SJSA1 (cell line): Measurements from ENCODE around the gene METTL16. TPM values are rescaled to one million over a fixed set of nuclear protein-coding genes. Genes with fewer than 3 reads are reported as not detected.

Experiments used
- DNase-seq, 2 experiments: peaks; one replicate each; pipeline ENCODE4 v3.0.0-alpha.2; 2015 to 2020; ENCODE audit warnings: low spot score in 2 of 2, low read depth in 1 of 2
- H3K27ac ChIP-seq: fragments of 250-450 bp; sonication (Bioruptor Pico); 2 replicates; pipeline ENCODE4 v1.5.1; 2020; ENCODE audit warnings: mild to moderate bottlenecking, moderate library complexity
- H3K27me3 ChIP-seq: fragments of 250-450 bp; sonication (Bioruptor Pico); replicated peaks from 2 replicates; pipeline ENCODE4 v1.5.1; 2020; ENCODE audit warnings: mild to moderate bottlenecking, moderate library complexity
- H3K36me3 ChIP-seq: fragments of 250-450 bp; sonication (Bioruptor Pico); 2 replicates; pipeline ENCODE4 v1.5.1; 2020; ENCODE audit warnings: mild to moderate bottlenecking
- H3K4me1 ChIP-seq: fragments of 250-450 bp; sonication (Bioruptor Pico); replicated peaks from 2 replicates; pipeline ENCODE4 v1.6.1; 2021; ENCODE audit warnings: mild to moderate bottlenecking
- H3K4me3 ChIP-seq: fragments of 250-450 bp; sonication (Bioruptor Pico); 2 replicates; pipeline ENCODE4 v1.5.1; 2020; ENCODE audit warnings: mild to moderate bottlenecking
- H3K9me3 ChIP-seq: fragments of 250-450 bp; sonication (Bioruptor Pico); replicated peaks from 2 replicates; pipeline ENCODE4 v1.5.1; 2020; ENCODE audit warnings: mild to moderate bottlenecking
- total RNA-seq: library from RNA; depleted of rRNA; stranded (reverse); fragments of >200 nt; shearing (Covaris generic); gene quantifications from 2 replicates; pipeline ENCODE4 v1.2.3, GENCODE V29; 2014

Gene METTL16
- total RNA-seq, 1 experiment from 2014 or later = 17.3 TPM

DNA sequence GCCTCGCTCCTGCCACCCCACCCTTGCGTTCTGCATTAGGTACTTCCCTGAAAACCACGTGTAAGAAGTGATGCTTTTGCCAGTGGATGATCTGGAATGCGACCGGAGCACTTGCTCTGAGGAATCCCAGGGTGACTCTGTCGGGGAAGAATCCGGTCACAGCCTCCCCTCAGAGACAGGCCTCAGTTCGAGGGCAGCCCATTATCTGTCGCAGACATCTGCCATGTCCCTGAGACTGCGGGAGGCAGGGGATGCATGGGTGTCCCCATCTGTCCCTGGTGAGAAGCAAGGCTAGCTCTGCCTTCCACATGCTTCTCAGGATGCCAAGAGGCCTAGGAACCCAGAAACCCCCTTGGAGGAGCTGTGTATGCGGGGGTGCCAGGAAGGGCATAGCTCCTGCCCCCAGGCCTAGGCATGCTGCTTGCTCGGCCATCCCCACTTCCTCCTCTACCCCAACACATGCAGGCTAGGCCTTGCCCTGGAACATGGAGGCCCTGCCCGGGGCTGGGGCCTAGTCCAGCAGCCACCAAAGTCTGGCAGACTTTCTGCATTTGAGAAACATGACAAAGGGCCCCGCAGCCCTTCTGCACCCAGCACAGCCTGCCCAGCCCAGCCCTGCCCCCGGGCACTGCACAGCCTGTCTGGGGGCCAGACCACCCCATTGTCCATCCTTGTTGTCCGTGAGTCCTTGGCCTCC, 131.3 kb downstream of the METTL16 start:
- H3K36me3 ChIP-seq = peaks cover 10% of the 10 kb centered on the region; the same call in 1 of the 2 replicates
- no peaks in the 10 kb centered on the region for H3K9me3 ChIP-seq
- no peak overlapping the region for H3K27ac ChIP-seq
- no peaks in the 10 kb centered on the region for H3K4me1 ChIP-seq
- no peaks in the 10 kb centered on the region for H3K27me3 ChIP-seq
- DNase-seq = no peak
- no peak overlapping the region for H3K4me3 ChIP-seq

DNA sequence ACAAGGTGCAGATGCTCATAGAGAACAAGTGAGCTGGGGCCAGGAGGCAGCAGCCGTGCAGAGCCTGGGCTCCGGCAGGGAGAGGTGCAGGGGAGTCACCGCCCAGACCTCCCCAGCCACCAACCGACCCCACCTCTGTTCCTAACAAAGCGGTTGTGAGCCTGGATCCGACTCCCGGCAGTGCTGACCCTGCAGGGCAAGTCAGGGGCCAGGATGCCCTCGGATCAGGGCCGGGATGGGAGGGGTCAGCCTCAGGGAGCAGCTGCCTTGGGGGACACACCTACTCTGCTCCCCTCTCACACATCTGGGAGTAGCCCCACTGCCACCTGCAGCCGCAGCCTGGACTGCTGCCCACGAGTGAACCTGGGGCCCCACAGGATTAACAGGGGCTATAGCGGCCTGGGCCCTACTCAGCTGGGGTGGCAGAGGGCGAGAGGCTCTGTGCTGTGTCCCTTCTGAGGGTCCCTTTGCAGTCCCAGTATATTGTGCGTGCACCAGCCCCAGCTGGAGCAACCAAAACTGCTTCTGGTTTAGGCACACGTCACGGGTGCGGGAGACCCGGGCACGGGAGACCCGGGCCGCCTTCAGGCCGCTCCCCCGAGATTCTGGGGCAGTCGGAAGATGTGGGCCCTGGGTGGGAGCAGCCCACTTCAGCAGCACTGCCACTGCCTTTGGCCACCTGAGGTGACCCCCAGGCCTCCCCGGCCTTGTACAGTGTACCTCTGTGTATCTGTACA, 132.0 kb downstream of the METTL16 start:
- Histone ChIP-seq H3K27ac (no peak overlapping the region), H3K36me3 (peaks cover 10% of the 10 kb centered on the region; the same call in 1 of the 2 replicates)
- no peak for DNase-seq

DNA sequence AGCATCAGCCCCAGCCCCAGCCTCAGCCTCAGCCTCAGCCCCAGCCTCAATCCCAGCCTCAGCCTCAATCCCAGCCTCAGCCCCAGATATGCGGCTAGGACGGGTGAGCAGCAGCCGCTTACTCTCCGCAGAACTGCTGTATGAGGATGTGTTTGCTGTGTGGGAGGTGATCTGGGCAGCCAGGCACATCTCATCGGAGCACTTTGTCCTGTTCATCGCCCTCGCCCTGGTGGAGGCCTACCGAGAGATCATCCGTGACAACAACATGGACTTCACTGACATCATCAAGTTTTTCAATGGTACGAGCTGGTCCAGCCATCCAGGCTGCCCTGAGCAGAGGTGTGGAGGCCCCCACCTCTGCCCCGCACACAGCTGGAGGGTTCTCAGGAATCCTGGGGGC, 132.8 kb downstream of the METTL16 start:
- Histone ChIP-seq H3K27ac (no peak overlapping the region), H3K4me3 (no peak overlapping the region), H3K36me3 (peaks cover 10% of the 10 kb centered on the region; the same call in 1 of the 2 replicates), H3K4me1 (no peaks in the 10 kb centered on the region), H3K27me3 (no peaks in the 10 kb centered on the region), H3K9me3 (no peaks in the 10 kb centered on the region)
- DNase-seq = no peak

More for the DNA sequence above, 132.0 kb downstream of the METTL16 start:
- Histone ChIP-seq H3K9me3 (no peaks in the 10 kb centered on the region), H3K4me3 (no peak overlapping the region), H3K27me3 (no peaks in the 10 kb centered on the region), H3K4me1 (no peaks in the 10 kb centered on the region)

DNA sequence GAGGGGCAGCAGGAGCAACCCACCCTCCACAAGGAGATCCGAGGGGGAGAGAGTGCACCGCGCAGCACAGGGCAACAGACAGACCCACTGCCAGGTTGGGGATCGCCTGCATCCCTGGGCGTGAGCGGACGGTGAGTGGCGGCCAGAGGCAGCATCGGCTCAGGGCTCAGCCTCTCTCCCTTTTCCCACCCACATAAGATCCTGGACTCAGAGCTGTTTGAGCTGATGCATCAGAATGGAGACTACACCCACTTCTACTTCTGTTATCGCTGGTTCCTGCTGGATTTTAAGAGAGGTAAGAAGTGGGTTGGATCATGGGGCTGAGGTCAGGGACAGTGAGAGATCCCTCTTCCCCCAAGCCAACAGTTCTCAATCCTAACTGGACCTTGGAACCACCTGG, 134.0 kb downstream of the METTL16 start:
- DNase-seq = no peak
- no peaks in the 10 kb centered on the region for H3K9me3 ChIP-seq
- H3K4me3 ChIP-seq = no peak overlapping the region
- H3K36me3 ChIP-seq = peaks cover 10% of the 10 kb centered on the region; the same call in 1 of the 2 replicates
- H3K4me1 ChIP-seq = no peaks in the 10 kb centered on the region
- no peak overlapping the region for H3K27ac ChIP-seq
- no peaks in the 10 kb centered on the region for H3K27me3 ChIP-seq

DNA sequence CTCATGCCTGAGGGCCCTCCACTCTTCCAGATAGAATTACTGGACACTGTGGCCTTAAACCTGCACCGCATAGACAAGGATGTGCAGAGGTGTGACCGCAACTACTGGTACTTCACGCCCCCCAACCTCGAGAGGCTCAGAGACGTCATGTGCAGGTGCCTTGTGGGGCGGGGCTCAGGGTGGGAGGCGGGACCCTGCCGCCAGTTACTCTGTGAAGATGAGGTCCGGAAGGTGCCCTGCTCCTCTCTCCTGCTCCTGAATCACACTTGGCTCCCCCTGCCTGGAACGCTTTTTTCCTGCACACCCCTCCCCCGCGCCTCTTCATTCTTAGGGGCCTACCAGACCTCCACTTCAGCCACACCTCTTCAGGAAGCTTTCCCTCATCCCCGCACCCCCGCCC, 135.6 kb downstream of the METTL16 start:
- Histone ChIP-seq H3K27me3 (no peaks in the 10 kb centered on the region), H3K27ac (no peak overlapping the region), H3K9me3 (no peaks in the 10 kb centered on the region), H3K4me1 (no peaks in the 10 kb centered on the region), H3K4me3 (no peak overlapping the region), H3K36me3 (peaks cover 10% of the 10 kb centered on the region; the same call in 1 of the 2 replicates)
- DNase-seq = no peak

DNA sequence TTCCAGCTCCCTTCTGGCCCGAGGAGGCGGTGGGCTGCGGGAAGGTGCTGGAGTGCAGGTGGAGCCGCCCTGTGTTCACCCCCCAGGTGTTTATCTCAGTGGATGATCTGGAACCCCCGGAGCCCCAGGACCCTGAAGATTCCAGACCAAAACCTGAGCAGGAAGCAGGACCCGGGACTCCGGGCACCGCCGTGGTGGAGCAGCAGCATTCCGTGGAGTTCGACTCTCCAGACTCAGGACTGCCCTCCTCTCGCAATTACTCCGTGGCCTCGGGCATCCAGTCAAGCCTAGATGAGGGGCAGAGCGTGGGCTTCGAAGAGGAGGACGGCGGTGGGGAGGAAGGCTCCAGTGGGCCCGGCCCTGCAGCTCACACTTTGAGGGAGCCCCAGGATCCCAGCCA, 136.3 kb downstream of the METTL16 start:
- DNase-seq = no peak
- Histone ChIP-seq H3K9me3 (no peaks in the 10 kb centered on the region), H3K4me3 (no peak overlapping the region), H3K27ac (no peak overlapping the region), H3K27me3 (no peaks in the 10 kb centered on the region), H3K4me1 (no peaks in the 10 kb centered on the region), H3K36me3 (peaks cover 8% of the 10 kb centered on the region; the same call in 1 of the 2 replicates)

DNA sequence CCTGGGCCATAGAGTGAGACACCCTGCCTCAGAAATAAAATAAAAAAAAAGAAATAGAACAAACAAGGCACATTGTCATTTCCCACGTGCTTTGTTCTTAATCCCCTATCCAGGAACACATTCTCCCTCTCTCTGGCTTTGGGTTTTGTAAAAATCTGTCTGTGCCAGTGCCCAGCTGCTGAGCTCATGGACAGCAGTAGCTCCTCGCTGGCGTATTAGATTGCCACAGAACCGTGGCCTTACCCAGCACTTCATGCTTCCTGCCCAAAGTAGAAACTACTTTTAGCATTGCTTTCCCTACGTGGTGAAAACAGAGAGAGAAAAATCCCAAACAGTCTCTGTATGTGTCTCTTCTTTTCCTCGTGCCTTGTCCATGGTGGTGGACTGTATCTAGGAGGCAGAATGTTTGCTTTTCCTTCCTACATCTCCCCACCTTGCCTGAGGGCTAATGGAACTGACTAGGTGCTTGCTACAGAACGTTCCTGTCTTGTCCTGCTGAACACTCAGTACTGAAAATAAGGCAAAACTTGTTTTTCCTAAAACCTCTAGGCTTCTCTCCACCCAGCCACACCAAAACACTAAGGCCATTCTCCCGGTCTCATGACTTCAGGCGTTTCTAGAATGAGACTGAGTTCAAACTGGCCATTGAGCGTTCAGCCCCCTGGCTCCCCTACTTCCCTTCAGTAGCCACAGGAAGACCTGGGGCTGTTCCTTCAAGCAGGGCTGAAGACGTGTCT, 137.0 kb downstream of the METTL16 start:
- H3K27ac ChIP-seq = no peak overlapping the region
- H3K27me3 ChIP-seq = no peaks in the 10 kb centered on the region
- H3K9me3 ChIP-seq = no peaks in the 10 kb centered on the region
- H3K4me1 ChIP-seq = no peaks in the 10 kb centered on the region
- H3K36me3 ChIP-seq = peaks cover 7% of the 10 kb centered on the region; the same call in 1 of the 2 replicates
- no peak overlapping the region for H3K4me3 ChIP-seq
- no peak for DNase-seq

DNA sequence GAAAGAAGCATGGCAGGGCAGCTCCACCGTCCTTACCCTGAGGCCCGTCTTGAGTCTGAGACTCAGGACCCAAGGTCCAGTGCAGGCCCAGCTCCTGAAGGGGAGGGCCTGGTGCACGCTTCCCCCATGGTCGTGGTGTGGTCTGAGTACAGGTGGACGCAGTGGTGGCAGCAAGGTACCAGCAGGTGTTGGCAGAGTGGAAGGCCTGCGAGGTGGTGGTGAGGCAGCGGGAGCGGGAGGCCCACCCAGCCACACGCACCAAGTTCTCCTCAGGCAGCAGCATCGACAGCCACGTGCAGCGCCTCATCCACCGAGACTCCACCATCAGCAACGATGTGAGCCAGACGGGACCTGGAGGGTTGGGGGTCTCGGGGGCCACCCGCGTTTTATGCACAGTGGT, 138.5 kb downstream of the METTL16 start:
- H3K36me3 ChIP-seq = peaks cover 7% of the 10 kb centered on the region; the same call in 1 of the 2 replicates
- H3K27me3 ChIP-seq = no peaks in the 10 kb centered on the region
- H3K27ac ChIP-seq = no peak overlapping the region
- DNase-seq = no peak
- no peaks in the 10 kb centered on the region for H3K4me1 ChIP-seq
- H3K4me3 ChIP-seq = no peak overlapping the region
- no peaks in the 10 kb centered on the region for H3K9me3 ChIP-seq

DNA sequence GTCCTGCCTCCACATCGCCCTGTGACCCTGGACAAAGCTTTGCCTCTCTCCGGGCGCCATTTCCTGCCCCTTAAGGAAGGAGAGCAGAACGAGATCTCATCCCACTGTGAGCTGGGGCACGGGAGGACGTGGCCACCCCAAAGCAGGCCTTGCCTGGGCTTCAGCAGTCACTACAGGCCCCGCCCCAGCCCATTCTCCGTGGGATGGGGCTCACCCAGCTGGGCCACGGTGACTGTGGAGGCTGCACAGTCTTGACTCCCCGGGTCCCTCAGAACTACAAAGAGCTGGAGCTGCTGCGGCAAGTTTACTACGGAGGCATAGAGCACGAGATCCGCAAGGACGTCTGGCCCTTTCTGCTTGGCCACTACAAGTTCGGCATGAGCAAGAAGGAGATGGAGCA, 139.0 kb downstream of the METTL16 start:
- DNase-seq = no peak
- peaks cover 7% of the 10 kb centered on the region; the same call in 1 of the 2 replicates for H3K36me3 ChIP-seq
- H3K9me3 ChIP-seq = no peaks in the 10 kb centered on the region
- H3K4me3 ChIP-seq = no peak overlapping the region
- no peak overlapping the region for H3K27ac ChIP-seq
- no peaks in the 10 kb centered on the region for H3K27me3 ChIP-seq
- H3K4me1 ChIP-seq = no peaks in the 10 kb centered on the region

DNA sequence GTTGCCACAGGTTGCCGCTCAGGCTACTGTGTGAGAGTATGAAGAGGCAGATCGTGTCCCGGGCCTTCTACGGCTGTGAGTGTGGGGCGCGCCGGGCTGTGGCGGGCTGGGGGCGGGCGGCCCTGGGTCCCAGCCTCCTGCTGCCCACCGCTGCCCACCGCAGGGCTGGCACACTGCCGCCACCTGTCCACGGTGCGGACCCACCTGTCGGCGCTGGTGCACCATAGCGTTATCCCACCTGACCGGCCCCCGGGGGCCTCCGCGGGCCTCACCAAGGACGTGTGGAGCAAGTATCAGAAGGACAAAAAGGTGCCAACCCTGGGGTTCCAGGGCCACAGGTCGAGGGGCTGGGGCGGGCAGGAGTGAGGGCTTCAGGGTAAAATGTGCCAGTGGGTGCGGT, 139.5 kb downstream of the METTL16 start:
- no peak for DNase-seq

DNA sequence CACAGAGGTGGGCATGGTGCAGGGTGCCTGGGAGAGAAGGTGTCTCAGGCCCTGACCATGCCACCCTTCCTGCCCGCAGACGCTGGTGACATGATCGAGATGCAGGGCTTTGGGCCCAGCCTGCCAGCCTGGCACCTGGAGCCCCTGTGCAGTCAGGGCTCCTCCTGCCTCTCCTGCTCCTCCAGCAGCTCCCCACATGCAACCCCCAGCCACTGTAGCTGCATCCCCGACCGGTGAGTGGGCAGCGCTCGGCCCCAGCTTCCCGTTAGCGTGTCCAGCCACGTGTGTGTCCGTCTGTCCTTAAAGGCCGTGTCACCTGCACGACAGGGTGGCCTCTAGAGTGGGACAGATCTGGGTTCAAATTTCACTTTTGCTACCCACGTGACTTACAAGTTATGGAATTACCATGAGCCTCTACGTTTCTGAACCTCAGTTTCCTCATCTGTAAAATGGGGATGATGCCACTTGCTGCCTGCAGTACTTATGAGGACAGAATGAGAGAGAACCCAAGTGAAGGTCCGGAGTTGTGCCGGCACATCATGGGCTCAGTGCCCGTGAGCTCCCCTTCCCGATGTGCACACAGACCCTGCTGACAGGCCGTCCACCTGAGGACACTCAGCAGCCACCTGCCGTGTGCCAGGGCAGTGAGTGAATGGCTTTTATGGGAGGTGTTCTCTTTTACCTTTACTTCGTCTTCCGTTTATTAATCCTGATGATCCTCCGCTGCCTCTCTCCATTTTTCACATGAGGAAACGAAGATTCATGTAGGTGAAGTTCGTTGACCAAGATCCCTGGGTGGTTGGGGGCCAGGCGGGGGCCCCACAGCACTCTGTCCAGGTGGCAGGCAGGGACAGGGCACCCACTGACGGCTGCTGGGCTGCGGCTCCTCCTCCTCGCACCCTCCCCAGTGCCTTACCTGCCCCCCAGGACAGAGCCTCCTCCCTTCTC, 140.2 kb downstream of the METTL16 start:
- H3K4me3 ChIP-seq = no peak overlapping the region
- no peak for DNase-seq
- H3K36me3 ChIP-seq = peaks cover under 1% of the 10 kb centered on the region; the same call in 1 of the 2 replicates
- H3K9me3 ChIP-seq = no peaks in the 10 kb centered on the region
- H3K4me1 ChIP-seq = no peaks in the 10 kb centered on the region
- H3K27ac ChIP-seq = no peak overlapping the region
- H3K27me3 ChIP-seq = no peaks in the 10 kb centered on the region

More for the DNA sequence above, 139.5 kb downstream of the METTL16 start:
- Histone ChIP-seq H3K27ac (no peak overlapping the region), H3K9me3 (no peaks in the 10 kb centered on the region), H3K27me3 (no peaks in the 10 kb centered on the region), H3K36me3 (peaks cover 7% of the 10 kb centered on the region; the same call in 1 of the 2 replicates), H3K4me1 (no peaks in the 10 kb centered on the region), H3K4me3 (no peak overlapping the region)

DNA sequence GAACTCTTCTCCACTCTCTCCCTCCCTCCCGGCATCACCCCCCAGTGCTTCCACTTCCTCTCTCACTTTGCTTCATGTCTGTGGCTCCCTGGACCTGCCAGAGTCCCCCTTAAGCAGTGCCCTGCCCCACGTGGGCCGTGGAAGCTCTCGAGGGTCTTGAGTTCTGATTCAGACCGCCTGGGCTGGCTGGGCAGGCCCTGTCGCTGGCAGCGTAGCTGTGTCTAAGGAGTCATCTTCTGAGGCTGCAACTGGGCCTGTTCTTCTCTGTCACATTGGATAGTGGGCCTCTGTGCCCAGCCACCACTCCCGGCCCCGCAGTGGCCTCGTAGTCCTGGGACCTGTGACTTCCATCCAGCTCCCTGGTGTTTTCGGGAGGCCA, 141.5 kb downstream of the METTL16 start:
- no peak overlapping the region for H3K27ac ChIP-seq
- no peaks in the 10 kb centered on the region for H3K9me3 ChIP-seq
- no peaks in the 10 kb centered on the region for H3K4me1 ChIP-seq
- H3K4me3 ChIP-seq = no peak overlapping the region
- H3K36me3 ChIP-seq = no peaks in the 10 kb centered on the region
- no peaks in the 10 kb centered on the region for H3K27me3 ChIP-seq
- DNase-seq = no peak
